HepG2 (cell line): ENCODE results near the gene AFAP1. TPM values are rescaled to one million over a fixed set of nuclear protein-coding genes. Genes with fewer than 3 reads are reported as not detected.

ENCODE experiments used
- ATAC-seq: fragments of 200-7000 bp; cut with Tn5 transposase; 3 replicates; pipeline ENCODE4 v1.9.1; 2020; ENCODE audit warnings: mild to moderate bottlenecking, moderate library complexity
- BruUV-seq: library from RNA; stranded (reverse); fragments of 400-500 nt; replicated peaks from 2 replicates; lab custom pipeline; 2021; lab: Mats Ljungman, UMichigan
- CTCF ChIA-PET: fragments of 300-600 bp; formaldehyde crosslinking; extraction: SDS; loops from one replicate; lab custom pipeline; 2021; ENCODE audit warnings: low total read pairs, inconsistent platforms, low intra/inter-chr PET ratio; lab: Yijun Ruan, JAX
- POLR2A ChIA-PET: fragments of 350-600 bp; sonication (Branson Sonifier 250); formaldehyde crosslinking; loops from one replicate; lab custom pipeline; 2020; ENCODE audit warnings: antibody characterized with exemption, inconsistent platforms; lab: Yijun Ruan, JAX
- DNase-seq: peaks from one replicate; pipeline ENCODE4 v3.0.0-alpha.2; 2015; ENCODE audit warnings: low spot score
- FAIRE-seq: peaks from 3 replicates; lab custom pipeline; 2011; peaks lifted over from hg19 to GRCh38; lab: Jason Lieb, UNC
- H2AFZ ChIP-seq: one replicate; pipeline ENCODE4 v1.6.1; 2011; ENCODE audit warnings: low read length, inconsistent platforms
- H3K27ac ChIP-seq: fragments of 300-600 bp; 3 replicates; pipeline ENCODE4 v1.8.0; 2011; ENCODE audit warnings: mixed run types, mild to moderate bottlenecking, mixed read lengths, low read length, inconsistent platforms; ENCODE audit not compliant: insufficient read depth; ENCODE audit errors: extremely low read length
- H3K27me3 ChIP-seq, 2 experiments: fragments of 200-600 bp in 1 of 2; 2 replicates in 1 of 2; 3 replicates in 1 of 2; pipeline versions ENCODE4 v1.6.0 to v1.8.0; 2011; ENCODE audit warnings: low read length in 2 of 2, mild to moderate bottlenecking in 2 of 2, moderate library complexity in 2 of 2, inconsistent platforms in 1 of 2; ENCODE audit not compliant: insufficient read depth in 2 of 2, control insufficient read depth in 1 of 2
- H3K36me3 ChIP-seq, 2 experiments: fragments of 200-600 bp in 1 of 2; replicated peaks in 1 of 2; 2 replicates in 1 of 2; 3 replicates in 1 of 2; pipeline versions ENCODE4 v1.5.1 to v1.8.0; 2011; ENCODE audit warnings: low read length in 2 of 2, inconsistent platforms in 1 of 2; ENCODE audit not compliant: insufficient read depth in 2 of 2, control insufficient read depth in 1 of 2
- H3K4me1 ChIP-seq: 2 replicates; pipeline ENCODE4 v1.5.1; 2012; ENCODE audit warnings: low read length, inconsistent platforms; ENCODE audit not compliant: insufficient read depth
- H3K4me2 ChIP-seq: 2 replicates; pipeline ENCODE4 v1.6.0; 2011; ENCODE audit warnings: low read depth, low read length, inconsistent platforms
- H3K4me3 ChIP-seq, 3 experiments: fragments of 200-600 bp in 1 of 3; sonication (generic), shearing (Covaris generic) in 1 of 3; replicated peaks in 1 of 3; 2 replicates each; pipeline ENCODE4 v1.5.1; 2011 to 2016; ENCODE audit warnings: low read length in 3 of 3, inconsistent platforms in 2 of 3, low read depth in 2 of 3, mild to moderate bottlenecking in 2 of 3, control low read depth in 1 of 3, mixed read lengths in 1 of 3; ENCODE audit not compliant: insufficient read depth in 1 of 3
- H3K79me2 ChIP-seq: one replicate; pipeline ENCODE4 v1.6.1; 2011; ENCODE audit warnings: low read length, inconsistent platforms; ENCODE audit not compliant: insufficient read depth
- H3K9ac ChIP-seq: 2 replicates; pipeline ENCODE4 v1.6.0; 2011; ENCODE audit warnings: mild to moderate bottlenecking, low read depth, low read length, inconsistent platforms; ENCODE audit not compliant: insufficient read depth
- H3K9me3 ChIP-seq: 2 replicates; pipeline ENCODE4 v1.5.1; 2012; ENCODE audit warnings: mild to moderate bottlenecking, low read length
- H4K20me1 ChIP-seq: 2 replicates; pipeline ENCODE4 v1.6.0; 2011; ENCODE audit warnings: inconsistent platforms, mild to moderate bottlenecking, low read length, moderate library complexity; ENCODE audit not compliant: insufficient read depth
- FOSL2 ChIP-seq: sonication (generic); formaldehyde crosslinking; IDR thresholded peaks from 2 replicates; pipeline ENCODE4 v1.4.0; 2020; ENCODE audit warnings: missing genetic modification reagents
- KDM3A ChIP-seq: IDR thresholded peaks from 2 replicates; pipeline ENCODE4 v1.6.1; 2018; ENCODE audit warnings: low read depth, missing compliant biosample characterization
- PPARG ChIP-seq: conservative IDR thresholded peaks from 2 replicates; pipeline ENCODE4 v1.6.1; 2016; ENCODE audit warnings: missing biosample characterization, missing genetic modification reagents
- RARA ChIP-seq: IDR thresholded peaks from 2 replicates; pipeline ENCODE4 v1.6.1; 2016; ENCODE audit warnings: missing genetic modification reagents, missing compliant biosample characterization
- TBX2 ChIP-seq: sonication (generic); formaldehyde crosslinking; IDR thresholded peaks from 2 replicates; pipeline ENCODE4 v1.5.0; 2020; ENCODE audit warnings: missing genetic modification reagents, mild to moderate bottlenecking, borderline replicate concordance
- ZFP37 ChIP-seq: sonication (generic); formaldehyde crosslinking; IDR thresholded peaks from 2 replicates; pipeline ENCODE4 v1.4.0; 2020; ENCODE audit warnings: missing genetic modification reagents, borderline replicate concordance
- ZFP41 ChIP-seq: sonication (generic); formaldehyde crosslinking; IDR thresholded peaks from 2 replicates; pipeline ENCODE4 v1.4.0; 2020; ENCODE audit warnings: mild to moderate bottlenecking, missing genetic modification reagents, borderline replicate concordance
- ZNF121 ChIP-seq: sonication (generic); formaldehyde crosslinking; IDR thresholded peaks from 2 replicates; pipeline ENCODE4 v1.5.0; 2020; ENCODE audit warnings: mild to moderate bottlenecking, missing genetic modification reagents
- ZNF263 ChIP-seq: sonication (generic); formaldehyde crosslinking; IDR thresholded peaks from 2 replicates; pipeline ENCODE4 v1.4.0; 2020; ENCODE audit warnings: missing genetic modification reagents
- ZNF75D ChIP-seq: sonication (generic); formaldehyde crosslinking; IDR thresholded peaks from 2 replicates; pipeline ENCODE4 v1.8.1; 2023; ENCODE audit warnings: missing genetic modification reagents, mild to moderate bottlenecking, borderline replicate concordance
- WGBS: methylation state at CpG from one replicate; pipeline ENCODE4 v1.1.6; 2017; ENCODE audit warnings: low lambda C conversion rate; 5-methylcytosine and 5-hydroxymethylcytosine counted together
- in situ Hi-C: cut with HindIII; loops from 2 replicates; pipeline ENCODE4 v1.10.0; 2017; ENCODE audit warnings: low pct_unique_long_range_greater_than_20kb; ENCODE audit not compliant: extremely low pct_ligation_motif_present
- intact Hi-C: fragments of 100-400 bp; cut with micrococcal nuclease; formaldehyde crosslinking; loops from one replicate; pipeline ENCODE4 v1.10.0; 2022; ENCODE audit not compliant: unreplicated experiment
- polyA plus RNA-seq, 8 experiments: library from polyadenylated mRNA; depleted of rRNA in 3 of 8; stranded (reverse) in 7 of 8; unstranded in 1 of 8; fragments of >200 nt; fragmentation: Illumina TruSeq in 4 of 8; extraction: Trizol in 4 of 8; gene quantifications; 2 replicates each; pipeline versions ENCODE4 v1.2.1 to v1.2.3, GENCODE V29; 2011 to 2016; ENCODE audit warnings: low read depth in 4 of 8, missing spikeins in 1 of 8, mixed read lengths in 1 of 8; ENCODE audit not compliant: insufficient read depth in 1 of 8
- total RNA-seq, 5 experiments: library from RNA; depleted of rRNA; stranded (reverse); fragments of >200 nt; fragmentation: Illumina TruSeq; extraction: Trizol; gene quantifications; 2 replicates each; pipeline ENCODE4 v1.2.3, GENCODE V29; 2016; ENCODE audit warnings: low read depth in 1 of 5
- TF ChIP-seq, protein P1 (sequence below): sonication (generic); formaldehyde crosslinking; IDR thresholded peaks from 2 replicates; pipeline ENCODE4 v1.5.1; 2020; ENCODE audit warnings: missing genetic modification reagents, mild to moderate bottlenecking, borderline replicate concordance

The AFAP1 gene
- total and polyA plus RNA-seq, 2 of the 13 experiments (the other 11 are each of a cell fraction or from before 2014, with no cell fraction given) = 2.5 TPM

GRCh38 chr4:7941111-7941964, 1.7 kb upstream of the AFAP1 start:
- FAIRE-seq (no peak), ATAC-seq (no peak), DNase-seq (no peak)
- no peak overlapping the region for H3K27ac ChIP-seq
- peaks cover 71% of the 10 kb centered on the region for H3K4me1 ChIP-seq
- H3K36me3 ChIP-seq = no peaks in the 10 kb centered on the region
- WGBS = 47% methylated on average over 11 of the region's 11 CpGs
- no peak overlapping the region for H3K9ac ChIP-seq
- H3K4me2 ChIP-seq = no peak overlapping the region; the same call in 1 of the 2 replicates
- H3K9me3 ChIP-seq = no peaks in the 10 kb centered on the region
- intact Hi-C loops (no loop called here), in situ Hi-C loops (no loop called here)
- no peaks in the 10 kb centered on the region for H4K20me1 ChIP-seq
- no peaks in the 10 kb centered on the region for H3K79me2 ChIP-seq
- CTCF ChIA-PET = no interaction called here
- BruUV-seq = no TSS peak
- H3K27me3 ChIP-seq = no peaks in the 10 kb centered on the region
- POLR2A ChIA-PET = interaction anchor here (0.6 kb wide), 1 partner anchor 10 kb away, joined by 5 read pairs; no protein-coding TSS in a partner anchor
- no peak overlapping the region for H3K4me3 ChIP-seq
- H2AFZ ChIP-seq = no peak overlapping the region
- 0 out of 2 replicates have a peak, but pooled peaks have one; percentile 11 for TF ChIP-seq PPARG (CRISPR knock-in tag)
- no peak for TF ChIP-seq ZFP41
- TF ChIP-seq TBX2 = no peak
- TF ChIP-seq ZFP37 (CRISPR knock-in tag) = no peak
- TF ChIP-seq FOSL2 (CRISPR knock-in tag) = peak; percentile 74
- no peak for TF ChIP-seq ZNF75D (CRISPR knock-in tag)
- peak; percentile 72 for TF ChIP-seq ZNF263
- TF ChIP-seq KDM3A (CRISPR knock-in tag) = no peak
- 0 out of 2 replicates have a peak, but pooled peaks have one; percentile 14 for TF ChIP-seq RARA (CRISPR knock-in tag)
- TF ChIP-seq ZNF121 (CRISPR knock-in tag) = 0 out of 2 replicates have a peak, but pooled peaks have one; percentile 59
- TF ChIP-seq, protein P1, sequence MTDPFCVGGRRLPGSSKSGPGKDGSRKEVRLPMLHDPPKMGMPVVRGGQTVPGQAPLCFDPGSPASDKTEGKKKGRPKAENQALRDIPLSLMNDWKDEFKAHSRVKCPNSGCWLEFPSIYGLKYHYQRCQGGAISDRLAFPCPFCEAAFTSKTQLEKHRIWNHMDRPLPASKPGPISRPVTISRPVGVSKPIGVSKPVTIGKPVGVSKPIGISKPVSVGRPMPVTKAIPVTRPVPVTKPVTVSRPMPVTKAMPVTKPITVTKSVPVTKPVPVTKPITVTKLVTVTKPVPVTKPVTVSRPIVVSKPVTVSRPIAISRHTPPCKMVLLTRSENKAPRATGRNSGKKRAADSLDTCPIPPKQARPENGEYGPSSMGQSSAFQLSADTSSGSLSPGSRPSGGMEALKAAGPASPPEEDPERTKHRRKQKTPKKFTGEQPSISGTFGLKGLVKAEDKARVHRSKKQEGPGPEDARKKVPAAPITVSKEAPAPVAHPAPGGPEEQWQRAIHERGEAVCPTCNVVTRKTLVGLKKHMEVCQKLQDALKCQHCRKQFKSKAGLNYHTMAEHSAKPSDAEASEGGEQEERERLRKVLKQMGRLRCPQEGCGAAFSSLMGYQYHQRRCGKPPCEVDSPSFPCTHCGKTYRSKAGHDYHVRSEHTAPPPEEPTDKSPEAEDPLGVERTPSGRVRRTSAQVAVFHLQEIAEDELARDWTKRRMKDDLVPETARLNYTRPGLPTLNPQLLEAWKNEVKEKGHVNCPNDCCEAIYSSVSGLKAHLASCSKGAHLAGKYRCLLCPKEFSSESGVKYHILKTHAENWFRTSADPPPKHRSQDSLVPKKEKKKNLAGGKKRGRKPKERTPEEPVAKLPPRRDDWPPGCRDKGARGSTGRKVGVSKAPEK (CRISPR knock-in tag) = no peak
